Thoracic aorta (tissue), 2 donors: ENCODE data around the gene RAB3IL1. TPM values are rescaled to one million over a fixed set of nuclear protein-coding genes. Genes with fewer than 3 reads are reported as not detected.
A peak's percentile ranks its signal among the peaks of the same experiment; 100 is the strongest.

Experiments used
- ATAC-seq: fragments of 150-250 bp; one replicate; pipeline ENCODE4 v1.8.0; 2017; ENCODE audit warnings: low read depth; ENCODE audit not compliant: insufficient number of reproducible peaks, low FRiP score
- DNase-seq: peaks from one replicate; pipeline ENCODE4 v3.0.0-alpha.2; 2020; ENCODE audit warnings: low spot score
- H3K27ac ChIP-seq, 2 donors: fragments of 200-600 bp; sonication (generic); 1 replicate in 1 of 2; 2 replicates in 1 of 2; pipeline ENCODE4 v1.5.1; 2016; ENCODE audit warnings: mild to moderate bottlenecking in 2 of 2, moderate library complexity in 2 of 2
- H3K27me3 ChIP-seq: fragments of 200-600 bp; sonication (generic); replicated peaks from 2 replicates; pipeline ENCODE4 v1.6.0; 2016; ENCODE audit warnings: mild to moderate bottlenecking; ENCODE audit not compliant: insufficient read depth
- H3K36me3 ChIP-seq: fragments of 200-600 bp; sonication (generic); one replicate; pipeline ENCODE4 v1.5.1; 2016
- H3K4me1 ChIP-seq, 2 donors: fragments of 200-600 bp; sonication (generic); 1 replicate in 1 of 2; 2 replicates in 1 of 2; pipeline versions ENCODE4 v1.5.1 to v1.6.0; 2016; ENCODE audit warnings: low read depth in 2 of 2, mild to moderate bottlenecking in 1 of 2; ENCODE audit not compliant: control insufficient read depth in 1 of 2
- H3K4me3 ChIP-seq: fragments of 200-600 bp; sonication (generic); 2 replicates; pipeline ENCODE4 v1.5.1; 2016; ENCODE audit warnings: mild to moderate bottlenecking
- H3K9me3 ChIP-seq: fragments of 200-600 bp; sonication (generic); 2 replicates; pipeline ENCODE4 v1.5.1; 2016
- total RNA-seq, 2 donors: library from RNA; depleted of rRNA; stranded (reverse); fragments of >200 nt; gene quantifications; one replicate each; pipeline versions ENCODE4 v1.1.0 to v1.2.3, GENCODE V29; 2016
- TF ChIP-seq, protein P1 (sequence below): fragments of 200-600 bp; sonication (generic); IDR thresholded peaks from one replicate; pipeline ENCODE4 v1.5.1; 2019; ENCODE audit warnings: antibody characterized with exemption

Gene RAB3IL1
- total RNA-seq, 2 donors from 2014 or later = 20.8 to 45.4 TPM

DNA sequence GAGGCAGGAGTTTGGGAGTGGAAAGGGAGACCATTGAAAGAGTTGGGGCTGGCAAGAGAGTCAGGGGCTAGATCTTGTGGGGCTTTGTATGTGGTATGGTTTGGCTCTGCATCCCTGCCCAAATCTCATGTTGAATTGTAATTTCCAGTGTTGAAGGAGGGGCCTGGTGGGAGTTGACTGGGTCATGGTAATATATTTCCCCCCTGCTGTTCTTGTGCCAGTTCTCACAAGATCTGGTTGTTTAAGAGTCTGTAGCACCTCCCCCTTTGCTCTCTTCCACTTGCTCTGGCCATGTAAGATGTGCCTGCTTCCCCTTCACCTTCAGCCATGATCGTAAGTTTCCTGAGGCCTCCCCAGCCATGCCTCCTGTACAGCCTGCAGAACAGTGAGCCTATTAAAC lies 10.1 kb upstream of the RAB3IL1 start:
- no peaks in the 10 kb centered on the region for H3K27me3 ChIP-seq
- DNase-seq (no peak), ATAC-seq (no peak)
- no peaks in the 10 kb centered on the region for H3K36me3 ChIP-seq
- H3K9me3 ChIP-seq = no peaks in the 10 kb centered on the region
- TF ChIP-seq, protein P1, sequence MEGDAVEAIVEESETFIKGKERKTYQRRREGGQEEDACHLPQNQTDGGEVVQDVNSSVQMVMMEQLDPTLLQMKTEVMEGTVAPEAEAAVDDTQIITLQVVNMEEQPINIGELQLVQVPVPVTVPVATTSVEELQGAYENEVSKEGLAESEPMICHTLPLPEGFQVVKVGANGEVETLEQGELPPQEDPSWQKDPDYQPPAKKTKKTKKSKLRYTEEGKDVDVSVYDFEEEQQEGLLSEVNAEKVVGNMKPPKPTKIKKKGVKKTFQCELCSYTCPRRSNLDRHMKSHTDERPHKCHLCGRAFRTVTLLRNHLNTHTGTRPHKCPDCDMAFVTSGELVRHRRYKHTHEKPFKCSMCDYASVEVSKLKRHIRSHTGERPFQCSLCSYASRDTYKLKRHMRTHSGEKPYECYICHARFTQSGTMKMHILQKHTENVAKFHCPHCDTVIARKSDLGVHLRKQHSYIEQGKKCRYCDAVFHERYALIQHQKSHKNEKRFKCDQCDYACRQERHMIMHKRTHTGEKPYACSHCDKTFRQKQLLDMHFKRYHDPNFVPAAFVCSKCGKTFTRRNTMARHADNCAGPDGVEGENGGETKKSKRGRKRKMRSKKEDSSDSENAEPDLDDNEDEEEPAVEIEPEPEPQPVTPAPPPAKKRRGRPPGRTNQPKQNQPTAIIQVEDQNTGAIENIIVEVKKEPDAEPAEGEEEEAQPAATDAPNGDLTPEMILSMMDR = no peak
- H3K27ac ChIP-seq = no peak overlapping the region
- H3K4me3 ChIP-seq = no peak overlapping the region
- H3K4me1 ChIP-seq = peaks cover 4 to 8% of the 10 kb centered on the region in 2 donors

DNA sequence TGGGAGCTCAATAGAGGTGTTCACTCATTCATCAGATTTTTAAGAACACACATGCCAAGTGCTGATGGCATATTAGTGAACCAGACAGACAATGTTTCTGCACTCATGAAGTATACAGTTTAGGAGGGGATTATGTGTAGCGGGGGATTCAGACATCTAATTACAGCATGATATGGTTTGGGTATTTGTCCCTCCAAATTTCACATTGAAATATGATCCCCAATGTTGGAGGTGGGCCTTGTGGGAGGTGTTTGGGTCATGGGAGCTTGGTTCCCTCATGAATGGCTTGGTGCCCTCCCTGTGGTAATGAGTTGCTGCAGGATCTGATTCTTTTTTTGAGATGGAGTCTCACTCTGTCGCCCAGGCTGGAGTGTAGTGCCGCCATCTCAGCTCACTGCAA lies 8.9 kb upstream of the RAB3IL1 start:
- no peak for DNase-seq

DNA sequence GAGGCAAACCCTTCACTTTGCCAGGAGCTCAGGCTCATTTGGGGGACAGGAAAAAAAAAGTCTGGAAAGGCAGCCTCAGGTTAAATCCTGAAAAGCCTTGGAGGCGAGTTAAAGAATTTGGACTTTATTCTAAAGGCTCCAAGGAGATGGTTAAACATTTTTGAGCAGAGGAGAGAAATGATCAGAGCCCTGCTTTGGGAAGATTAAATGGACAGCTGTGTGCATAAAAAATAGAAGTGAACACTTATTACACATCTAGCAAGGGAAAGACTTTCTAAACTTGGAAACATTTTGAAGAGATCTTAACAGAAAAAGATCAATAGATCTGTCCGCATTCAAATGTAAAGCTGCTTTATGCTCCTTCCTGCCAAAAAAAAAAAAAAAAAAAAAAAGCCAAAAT lies 8.4 kb upstream of the RAB3IL1 start:
- no peak for ATAC-seq
- TF ChIP-seq, protein P1 = no peak
- H3K4me1 ChIP-seq = peaks cover 4 to 8% of the 10 kb centered on the region in 2 donors

More for the DNA sequence above, 8.9 kb upstream of the RAB3IL1 start:
- Histone ChIP-seq H3K36me3 (no peaks in the 10 kb centered on the region), H3K4me3 (no peak overlapping the region), H3K4me1 (peaks cover 4 to 8% of the 10 kb centered on the region in 2 donors), H3K27me3 (no peaks in the 10 kb centered on the region), H3K27ac (no peak overlapping the region), H3K9me3 (no peaks in the 10 kb centered on the region)
- no peak for ATAC-seq
- TF ChIP-seq, protein P1 = no peak

DNA sequence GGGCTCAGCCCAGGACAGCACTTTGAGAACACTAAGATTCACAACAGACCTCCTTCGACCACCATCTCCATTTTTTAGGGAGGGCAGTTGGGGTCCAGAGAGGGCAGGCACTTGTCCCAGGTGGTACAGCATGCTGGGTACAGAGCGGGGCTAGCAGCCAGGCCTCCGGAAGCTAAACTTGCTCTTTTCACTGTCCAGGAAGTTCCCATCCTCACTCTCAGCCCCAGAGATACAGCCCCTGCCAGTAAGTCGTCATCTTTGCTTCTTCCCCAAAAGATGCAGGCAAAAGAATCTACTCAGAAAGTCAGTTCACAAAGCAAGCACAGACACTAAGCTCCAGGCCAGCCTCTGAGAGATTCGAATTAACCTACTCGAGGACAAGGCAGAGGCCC lies 6.7 kb upstream of the RAB3IL1 start:
- no peak overlapping the region for H3K4me3 ChIP-seq
- no peaks in the 10 kb centered on the region for H3K27me3 ChIP-seq
- ATAC-seq = no peak
- H3K9me3 ChIP-seq = no peaks in the 10 kb centered on the region
- TF ChIP-seq, protein P1 = no peak
- peak overlapping the region in 1 of 2 donors; percentile 46 for H3K27ac ChIP-seq
- H3K4me1 ChIP-seq = peaks cover 4 to 8% of the 10 kb centered on the region in 2 donors
- DNase-seq = no peak
- H3K36me3 ChIP-seq = no peaks in the 10 kb centered on the region

More for the DNA sequence above, 8.4 kb upstream of the RAB3IL1 start:
- no peak overlapping the region for H3K27ac ChIP-seq
- DNase-seq = no peak
- no peaks in the 10 kb centered on the region for H3K36me3 ChIP-seq
- no peaks in the 10 kb centered on the region for H3K9me3 ChIP-seq
- H3K27me3 ChIP-seq = no peaks in the 10 kb centered on the region
- H3K4me3 ChIP-seq = no peak overlapping the region

DNA sequence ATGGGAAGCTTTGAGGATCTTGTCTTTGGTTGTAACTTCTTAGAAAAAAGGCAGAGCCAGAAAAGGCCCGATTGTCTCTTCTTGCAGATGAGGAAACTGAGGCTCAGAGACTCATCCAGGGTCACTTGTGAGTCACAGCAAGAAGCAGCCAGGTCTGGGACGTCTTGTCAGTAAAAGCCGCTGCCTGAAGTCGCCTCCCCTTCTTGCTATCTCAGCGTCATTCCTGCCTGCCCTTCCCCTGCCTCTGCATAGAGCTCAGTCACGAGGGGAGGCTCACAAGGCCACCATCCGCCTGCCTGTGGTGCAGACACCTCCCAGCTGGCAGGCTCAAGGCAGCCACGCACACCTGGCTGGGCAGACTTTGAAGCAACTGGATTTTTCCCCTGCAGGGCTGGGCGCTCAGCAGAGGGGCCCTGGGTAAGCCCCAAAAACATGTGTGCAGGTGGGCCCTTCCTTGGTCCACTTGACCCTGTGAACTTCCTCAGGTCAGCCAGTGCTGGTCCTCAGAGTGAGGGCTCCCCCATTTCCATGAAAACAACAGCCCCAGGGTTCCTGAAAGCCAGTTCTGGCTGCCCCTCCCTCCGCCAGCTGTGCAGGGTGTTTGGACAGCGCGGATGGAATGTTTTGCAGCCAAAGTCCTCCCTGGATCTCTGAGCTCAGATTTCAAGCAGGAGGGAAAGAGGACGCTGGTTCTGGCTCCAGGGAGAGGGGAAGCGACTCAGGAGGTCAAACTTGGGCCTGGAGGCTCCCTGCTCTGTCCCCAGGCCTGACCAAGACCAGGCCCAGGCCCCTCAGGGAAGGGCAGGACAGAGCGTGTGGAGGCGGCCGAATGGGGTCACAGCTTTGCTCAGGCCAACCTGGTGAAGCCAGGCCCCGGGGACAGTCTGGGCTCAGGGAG lies 6.0 kb upstream of the RAB3IL1 start:
- Histone ChIP-seq H3K9me3 (no peaks in the 10 kb centered on the region), H3K27me3 (no peaks in the 10 kb centered on the region), H3K36me3 (no peaks in the 10 kb centered on the region), H3K27ac (peak overlapping the region; percentile 15 to 61), H3K4me3 (no peak overlapping the region), H3K4me1 (peaks cover 4 to 9% of the 10 kb centered on the region in 2 donors)
- DNase-seq (no peak), ATAC-seq (no peak)
- TF ChIP-seq, protein P1 = no peak
